ENCODE data around the gene PFKFB4. TPM values are rescaled to one million over a fixed set of nuclear protein-coding genes. Genes with fewer than 3 reads are reported as not detected.

The PFKFB4 gene
- total and polyA plus RNA-seq, 9 of the 15 experiments (the other 6 are each of a cell fraction or from before 2014, with no cell fraction given): 0.92 to 56.3 (median 13.5) TPM

DNA sequence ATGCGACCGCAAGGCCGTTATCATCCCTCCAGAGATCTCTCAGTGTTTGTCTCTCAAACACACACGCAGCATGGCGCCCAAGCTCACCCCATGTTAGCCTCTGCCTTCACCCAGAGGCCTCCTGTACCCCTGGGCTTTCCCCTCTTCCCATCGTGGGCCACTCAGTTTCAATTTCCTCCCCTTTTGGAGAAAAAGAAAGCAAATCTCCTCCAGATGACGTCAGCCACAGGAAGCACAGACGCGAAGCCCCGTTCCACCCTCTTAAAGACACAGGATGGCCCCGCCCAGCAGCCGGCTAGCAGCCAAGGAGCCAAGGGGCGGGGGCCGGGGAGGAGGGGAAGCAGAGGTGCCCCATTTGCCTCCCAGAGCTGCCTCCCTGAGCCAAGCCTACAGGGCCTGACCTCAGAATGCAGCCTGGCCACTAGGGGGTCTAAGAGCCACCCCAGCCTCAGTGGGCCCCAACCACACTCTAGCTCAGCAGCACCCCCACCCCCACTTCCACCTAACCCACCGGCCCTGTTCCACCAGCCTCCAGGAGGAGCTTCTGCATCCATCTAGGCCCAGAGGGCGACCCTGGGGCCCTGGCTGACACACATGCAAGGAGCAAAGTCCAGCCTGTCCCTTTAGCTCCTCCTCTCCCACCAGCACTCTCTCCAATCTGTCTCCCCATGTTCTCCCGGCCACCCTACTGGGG lies 83.5 kb downstream of the PFKFB4 start (continued):
- no peak for TF ChIP-seq NFXL1 (CRISPR knock-in tag; IDR thresholded peaks at IDR 0.05)
- TF ChIP-seq PHF20 (IDR thresholded peaks at IDR 0.05; ENCODE audit: partially characterized antibody): peak; percentile 24
- no peak for TF ChIP-seq ZNF41 (CRISPR knock-in tag; conservative IDR thresholded peaks at IDR 0.05)
- TF ChIP-seq SIN3A (IDR thresholded peaks at IDR 0.05; ENCODE audit: borderline replicate concordance in 2 of 2, control insufficient read depth in 1 of 2, low read depth in 2 of 2, low read length in 2 of 2): 0 out of 4 replicates have a peak, but pooled peaks of 1 of the 2 experiments have one; percentile 68
- TF ChIP-seq, protein P1, sequence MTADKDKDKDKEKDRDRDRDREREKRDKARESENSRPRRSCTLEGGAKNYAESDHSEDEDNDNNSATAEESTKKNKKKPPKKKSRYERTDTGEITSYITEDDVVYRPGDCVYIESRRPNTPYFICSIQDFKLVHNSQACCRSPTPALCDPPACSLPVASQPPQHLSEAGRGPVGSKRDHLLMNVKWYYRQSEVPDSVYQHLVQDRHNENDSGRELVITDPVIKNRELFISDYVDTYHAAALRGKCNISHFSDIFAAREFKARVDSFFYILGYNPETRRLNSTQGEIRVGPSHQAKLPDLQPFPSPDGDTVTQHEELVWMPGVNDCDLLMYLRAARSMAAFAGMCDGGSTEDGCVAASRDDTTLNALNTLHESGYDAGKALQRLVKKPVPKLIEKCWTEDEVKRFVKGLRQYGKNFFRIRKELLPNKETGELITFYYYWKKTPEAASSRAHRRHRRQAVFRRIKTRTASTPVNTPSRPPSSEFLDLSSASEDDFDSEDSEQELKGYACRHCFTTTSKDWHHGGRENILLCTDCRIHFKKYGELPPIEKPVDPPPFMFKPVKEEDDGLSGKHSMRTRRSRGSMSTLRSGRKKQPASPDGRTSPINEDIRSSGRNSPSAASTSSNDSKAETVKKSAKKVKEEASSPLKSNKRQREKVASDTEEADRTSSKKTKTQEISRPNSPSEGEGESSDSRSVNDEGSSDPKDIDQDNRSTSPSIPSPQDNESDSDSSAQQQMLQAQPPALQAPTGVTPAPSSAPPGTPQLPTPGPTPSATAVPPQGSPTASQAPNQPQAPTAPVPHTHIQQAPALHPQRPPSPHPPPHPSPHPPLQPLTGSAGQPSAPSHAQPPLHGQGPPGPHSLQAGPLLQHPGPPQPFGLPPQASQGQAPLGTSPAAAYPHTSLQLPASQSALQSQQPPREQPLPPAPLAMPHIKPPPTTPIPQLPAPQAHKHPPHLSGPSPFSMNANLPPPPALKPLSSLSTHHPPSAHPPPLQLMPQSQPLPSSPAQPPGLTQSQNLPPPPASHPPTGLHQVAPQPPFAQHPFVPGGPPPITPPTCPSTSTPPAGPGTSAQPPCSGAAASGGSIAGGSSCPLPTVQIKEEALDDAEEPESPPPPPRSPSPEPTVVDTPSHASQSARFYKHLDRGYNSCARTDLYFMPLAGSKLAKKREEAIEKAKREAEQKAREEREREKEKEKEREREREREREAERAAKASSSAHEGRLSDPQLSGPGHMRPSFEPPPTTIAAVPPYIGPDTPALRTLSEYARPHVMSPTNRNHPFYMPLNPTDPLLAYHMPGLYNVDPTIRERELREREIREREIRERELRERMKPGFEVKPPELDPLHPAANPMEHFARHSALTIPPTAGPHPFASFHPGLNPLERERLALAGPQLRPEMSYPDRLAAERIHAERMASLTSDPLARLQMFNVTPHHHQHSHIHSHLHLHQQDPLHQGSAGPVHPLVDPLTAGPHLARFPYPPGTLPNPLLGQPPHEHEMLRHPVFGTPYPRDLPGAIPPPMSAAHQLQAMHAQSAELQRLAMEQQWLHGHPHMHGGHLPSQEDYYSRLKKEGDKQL (CRISPR knock-in tag; IDR thresholded peaks at IDR 0.05; ENCODE audit: borderline replicate concordance): no peak
- TF ChIP-seq, protein P2, sequence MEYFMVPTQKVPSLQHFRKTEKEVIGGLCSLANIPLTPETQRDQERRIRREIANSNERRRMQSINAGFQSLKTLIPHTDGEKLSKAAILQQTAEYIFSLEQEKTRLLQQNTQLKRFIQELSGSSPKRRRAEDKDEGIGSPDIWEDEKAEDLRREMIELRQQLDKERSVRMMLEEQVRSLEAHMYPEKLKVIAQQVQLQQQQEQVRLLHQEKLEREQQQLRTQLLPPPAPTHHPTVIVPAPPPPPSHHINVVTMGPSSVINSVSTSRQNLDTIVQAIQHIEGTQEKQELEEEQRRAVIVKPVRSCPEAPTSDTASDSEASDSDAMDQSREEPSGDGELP (CRISPR knock-in tag; IDR thresholded peaks at IDR 0.05; ENCODE audit: borderline replicate concordance): peak; percentile 53; the same call in 1 of the 2 replicates
- TF ChIP-seq ZNF282 (CRISPR knock-in tag; IDR thresholded peaks at IDR 0.05): no peak
- no peak for TF ChIP-seq ZNF184 (CRISPR knock-in tag; IDR thresholded peaks at IDR 0.05)
- no peak for TF ChIP-seq ZNF780A (CRISPR knock-in tag; IDR thresholded peaks at IDR 0.05)
- TF ChIP-seq E2F3 (CRISPR knock-in tag; IDR thresholded peaks at IDR 0.05): no peak
- TF ChIP-seq TAF7 (tag; IDR thresholded peaks at IDR 0.05): no peak
- TF ChIP-seq MTA1 (IDR thresholded peaks at IDR 0.05; ENCODE audit: borderline replicate concordance): no peak
- no peak for TF ChIP-seq BRF1 (IDR thresholded peaks at IDR 0.05; ENCODE audit: borderline replicate concordance, extremely low read depth, insufficient read length)
- TF ChIP-seq, protein P3, sequence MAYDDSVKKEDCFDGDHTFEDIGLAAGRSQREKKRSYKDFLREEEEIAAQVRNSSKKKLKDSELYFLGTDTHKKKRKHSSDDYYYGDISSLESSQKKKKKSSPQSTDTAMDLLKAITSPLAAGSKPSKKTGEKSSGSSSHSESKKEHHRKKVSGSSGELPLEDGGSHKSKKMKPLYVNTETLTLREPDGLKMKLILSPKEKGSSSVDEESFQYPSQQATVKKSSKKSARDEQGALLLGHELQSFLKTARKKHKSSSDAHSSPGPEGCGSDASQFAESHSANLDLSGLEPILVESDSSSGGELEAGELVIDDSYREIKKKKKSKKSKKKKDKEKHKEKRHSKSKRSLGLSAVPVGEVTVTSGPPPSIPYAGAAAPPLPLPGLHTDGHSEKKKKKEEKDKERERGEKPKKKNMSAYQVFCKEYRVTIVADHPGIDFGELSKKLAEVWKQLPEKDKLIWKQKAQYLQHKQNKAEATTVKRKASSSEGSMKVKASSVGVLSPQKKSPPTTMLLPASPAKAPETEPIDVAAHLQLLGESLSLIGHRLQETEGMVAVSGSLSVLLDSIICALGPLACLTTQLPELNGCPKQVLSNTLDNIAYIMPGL (CRISPR knock-in tag; IDR thresholded peaks at IDR 0.05): no peak
- no peak for TF ChIP-seq ZNF384 (IDR thresholded peaks at IDR 0.05; ENCODE audit: low read depth, low read length)
- peak; percentile 52; the same call in 1 of the 2 replicates for TF ChIP-seq CXXC5 (CRISPR knock-in tag; IDR thresholded peaks at IDR 0.05)
- peak; percentile 93 for TF ChIP-seq EP400 (IDR thresholded peaks at IDR 0.05)
- TF ChIP-seq, protein P4, sequence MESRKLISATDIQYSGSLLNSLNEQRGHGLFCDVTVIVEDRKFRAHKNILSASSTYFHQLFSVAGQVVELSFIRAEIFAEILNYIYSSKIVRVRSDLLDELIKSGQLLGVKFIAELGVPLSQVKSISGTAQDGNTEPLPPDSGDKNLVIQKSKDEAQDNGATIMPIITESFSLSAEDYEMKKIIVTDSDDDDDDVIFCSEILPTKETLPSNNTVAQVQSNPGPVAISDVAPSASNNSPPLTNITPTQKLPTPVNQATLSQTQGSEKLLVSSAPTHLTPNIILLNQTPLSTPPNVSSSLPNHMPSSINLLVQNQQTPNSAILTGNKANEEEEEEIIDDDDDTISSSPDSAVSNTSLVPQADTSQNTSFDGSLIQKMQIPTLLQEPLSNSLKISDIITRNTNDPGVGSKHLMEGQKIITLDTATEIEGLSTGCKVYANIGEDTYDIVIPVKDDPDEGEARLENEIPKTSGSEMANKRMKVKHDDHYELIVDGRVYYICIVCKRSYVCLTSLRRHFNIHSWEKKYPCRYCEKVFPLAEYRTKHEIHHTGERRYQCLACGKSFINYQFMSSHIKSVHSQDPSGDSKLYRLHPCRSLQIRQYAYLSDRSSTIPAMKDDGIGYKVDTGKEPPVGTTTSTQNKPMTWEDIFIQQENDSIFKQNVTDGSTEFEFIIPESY (CRISPR knock-in tag; IDR thresholded peaks at IDR 0.05): no peak

Measured in K562 (cell line).